ENCODE data around the gene DCAKD.

Gene DCAKD

DNA sequence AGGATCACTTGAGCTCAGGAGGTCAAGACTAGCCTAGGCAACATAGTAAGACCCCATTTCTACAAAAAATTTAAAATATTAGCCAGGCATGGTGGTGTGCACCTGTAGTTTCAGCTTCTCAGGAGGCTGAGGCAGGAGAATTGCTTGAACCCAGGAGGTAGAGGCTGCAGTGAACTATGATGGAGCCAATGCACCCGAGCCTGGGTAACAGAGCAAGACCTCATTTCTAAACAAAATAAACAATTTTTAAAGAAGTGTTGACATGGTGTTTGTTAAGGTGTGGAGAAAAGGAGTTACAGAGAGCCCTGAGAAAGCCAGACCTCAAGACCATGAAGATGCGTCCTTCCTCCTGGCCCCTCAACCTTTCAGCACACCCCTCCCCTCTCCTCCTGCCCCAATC lies 45.7 kb downstream of the DCAKD start:
- DNase-seq (ENCODE audit: low read depth), result no peak
- no peak overlapping the region for H3K4me3 ChIP-seq (ENCODE audit: control insufficient read depth, low read depth, low read length)
- TF ChIP-seq, protein P1, sequence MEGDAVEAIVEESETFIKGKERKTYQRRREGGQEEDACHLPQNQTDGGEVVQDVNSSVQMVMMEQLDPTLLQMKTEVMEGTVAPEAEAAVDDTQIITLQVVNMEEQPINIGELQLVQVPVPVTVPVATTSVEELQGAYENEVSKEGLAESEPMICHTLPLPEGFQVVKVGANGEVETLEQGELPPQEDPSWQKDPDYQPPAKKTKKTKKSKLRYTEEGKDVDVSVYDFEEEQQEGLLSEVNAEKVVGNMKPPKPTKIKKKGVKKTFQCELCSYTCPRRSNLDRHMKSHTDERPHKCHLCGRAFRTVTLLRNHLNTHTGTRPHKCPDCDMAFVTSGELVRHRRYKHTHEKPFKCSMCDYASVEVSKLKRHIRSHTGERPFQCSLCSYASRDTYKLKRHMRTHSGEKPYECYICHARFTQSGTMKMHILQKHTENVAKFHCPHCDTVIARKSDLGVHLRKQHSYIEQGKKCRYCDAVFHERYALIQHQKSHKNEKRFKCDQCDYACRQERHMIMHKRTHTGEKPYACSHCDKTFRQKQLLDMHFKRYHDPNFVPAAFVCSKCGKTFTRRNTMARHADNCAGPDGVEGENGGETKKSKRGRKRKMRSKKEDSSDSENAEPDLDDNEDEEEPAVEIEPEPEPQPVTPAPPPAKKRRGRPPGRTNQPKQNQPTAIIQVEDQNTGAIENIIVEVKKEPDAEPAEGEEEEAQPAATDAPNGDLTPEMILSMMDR (IDR thresholded peaks at IDR 0.05; ENCODE audit: control insufficient read depth, insufficient read depth, low read depth, low read length, missing control alignments), result no peak

DNA sequence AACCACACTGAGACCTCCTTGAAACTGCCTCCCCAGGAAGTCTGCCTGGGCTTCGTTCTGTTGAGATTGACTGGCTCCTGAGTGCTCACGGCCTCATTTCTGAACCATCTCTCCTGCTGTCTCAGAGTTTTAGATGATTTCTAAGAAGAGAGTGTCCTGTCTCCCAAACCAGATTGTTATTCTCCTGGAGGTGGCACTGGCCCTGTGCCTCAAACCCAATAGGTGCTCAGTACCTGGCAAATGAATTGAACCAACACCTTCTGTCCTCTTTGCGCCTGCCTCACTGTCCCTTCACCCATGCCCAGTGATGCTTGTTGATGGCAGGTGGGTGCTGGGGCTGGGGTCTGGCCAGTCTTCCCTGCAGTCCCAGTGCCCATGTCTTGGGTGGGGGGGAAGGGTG lies 47.0 kb downstream of the DCAKD start:
- DNase-seq (ENCODE audit: low read depth), result no peak
- H3K4me3 ChIP-seq (ENCODE audit: control insufficient read depth, low read depth, low read length), result no peak overlapping the region
- TF ChIP-seq, protein P1 (IDR thresholded peaks at IDR 0.05; ENCODE audit: control insufficient read depth, insufficient read depth, low read depth, low read length, missing control alignments), result no peak

DNA sequence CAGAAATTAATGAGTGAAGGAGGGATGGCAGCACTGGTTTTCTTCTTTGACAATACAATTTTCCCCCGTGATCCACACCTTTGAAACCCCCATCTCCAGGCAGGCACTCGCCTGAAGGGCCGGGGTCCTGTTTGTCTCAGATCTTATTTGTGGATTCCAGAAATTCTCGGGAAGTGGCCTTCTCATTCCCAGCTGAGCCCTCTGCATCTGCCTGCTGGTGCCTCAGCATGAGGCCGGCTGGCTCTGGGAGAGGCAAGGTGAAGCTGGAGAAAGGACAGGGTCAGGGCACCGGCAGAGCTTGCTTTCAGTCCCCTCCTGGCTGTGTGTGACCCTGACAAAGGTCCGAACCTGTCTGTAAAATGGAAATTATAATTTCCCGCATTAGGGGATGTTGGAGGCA lies 47.6 kb downstream of the DCAKD start:
- DNase-seq (ENCODE audit: low read depth), result no peak
- no peak overlapping the region for H3K4me3 ChIP-seq (ENCODE audit: control insufficient read depth, low read depth, low read length)
- TF ChIP-seq, protein P1 (IDR thresholded peaks at IDR 0.05; ENCODE audit: control insufficient read depth, insufficient read depth, low read depth, low read length, missing control alignments), result no peak

DNA sequence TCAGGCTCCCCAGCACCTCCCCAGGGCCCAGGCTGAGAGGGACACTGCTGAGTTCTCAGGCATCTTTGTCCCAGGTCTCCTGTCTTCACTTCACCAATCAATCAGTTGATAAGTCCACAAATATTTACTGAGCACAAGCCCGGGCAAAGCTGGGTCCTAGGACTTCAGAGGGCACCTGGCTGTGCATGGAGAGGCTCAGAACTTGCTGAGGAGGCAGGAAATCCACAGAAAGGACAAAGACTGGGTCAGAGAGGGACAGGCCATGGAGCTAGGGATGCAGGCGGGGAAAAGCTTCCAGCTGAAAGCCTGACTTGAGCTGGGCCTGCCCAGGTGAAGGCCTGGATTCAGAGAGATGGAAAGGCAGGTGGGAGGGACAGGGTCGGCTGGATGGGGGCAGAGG lies 50.1 kb downstream of the DCAKD start:
- H3K4me3 ChIP-seq (ENCODE audit: control insufficient read depth, low read depth, low read length), result no peak overlapping the region
- no peak for DNase-seq (ENCODE audit: low read depth)
- TF ChIP-seq, protein P1 (IDR thresholded peaks at IDR 0.05; ENCODE audit: control insufficient read depth, insufficient read depth, low read depth, low read length, missing control alignments), result no peak

DNA sequence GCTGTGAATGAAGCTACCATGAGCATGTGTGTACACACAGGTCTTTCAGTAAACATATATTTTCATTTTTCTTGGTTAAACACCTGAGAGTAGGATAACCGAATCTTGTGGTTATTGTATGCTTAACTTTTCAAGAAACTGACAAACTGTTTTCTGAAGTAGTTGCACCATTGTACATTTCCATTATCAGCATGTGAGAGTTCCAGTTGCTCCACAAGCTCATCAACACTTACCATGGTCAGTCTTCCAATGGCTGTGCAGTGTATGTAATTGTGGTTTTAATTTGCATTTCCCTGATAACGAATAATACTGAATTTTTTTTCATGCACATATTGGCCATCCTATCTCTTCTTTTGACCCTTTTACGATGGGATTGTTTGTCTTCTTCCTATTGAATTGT lies 52.0 kb downstream of the DCAKD start:
- no peak for DNase-seq (ENCODE audit: low read depth)
- TF ChIP-seq, protein P1 (IDR thresholded peaks at IDR 0.05; ENCODE audit: control insufficient read depth, insufficient read depth, low read depth, low read length, missing control alignments), result no peak
- H3K4me3 ChIP-seq (ENCODE audit: control insufficient read depth, low read depth, low read length), result no peak overlapping the region

DNA sequence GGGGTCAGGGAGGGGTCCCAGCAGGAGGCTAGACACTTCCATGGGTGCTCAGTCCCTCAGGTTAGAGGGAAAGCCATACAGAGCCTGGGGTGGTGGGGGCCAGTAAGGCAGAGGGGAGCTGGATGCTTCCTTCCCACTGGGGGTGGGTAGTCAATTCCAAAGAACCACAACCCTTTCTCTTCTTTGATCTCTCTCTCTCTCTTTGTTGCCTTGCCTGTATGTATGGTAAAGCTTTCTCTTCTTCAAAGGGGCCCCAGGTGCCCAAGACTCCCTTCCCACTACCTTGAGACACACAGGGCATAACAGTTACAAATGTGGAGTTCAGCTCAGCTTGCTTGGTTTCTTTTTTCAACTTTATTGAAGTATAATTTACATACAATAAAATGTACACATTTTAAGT lies 52.8 kb downstream of the DCAKD start:
- TF ChIP-seq, protein P1 (IDR thresholded peaks at IDR 0.05; ENCODE audit: control insufficient read depth, insufficient read depth, low read depth, low read length, missing control alignments), result no peak
- no peak for DNase-seq (ENCODE audit: low read depth)
- no peak overlapping the region for H3K4me3 ChIP-seq (ENCODE audit: control insufficient read depth, low read depth, low read length)

Data from AG09309 (cell line).